ENCODE measurements around the gene NHERF2.

DNA sequence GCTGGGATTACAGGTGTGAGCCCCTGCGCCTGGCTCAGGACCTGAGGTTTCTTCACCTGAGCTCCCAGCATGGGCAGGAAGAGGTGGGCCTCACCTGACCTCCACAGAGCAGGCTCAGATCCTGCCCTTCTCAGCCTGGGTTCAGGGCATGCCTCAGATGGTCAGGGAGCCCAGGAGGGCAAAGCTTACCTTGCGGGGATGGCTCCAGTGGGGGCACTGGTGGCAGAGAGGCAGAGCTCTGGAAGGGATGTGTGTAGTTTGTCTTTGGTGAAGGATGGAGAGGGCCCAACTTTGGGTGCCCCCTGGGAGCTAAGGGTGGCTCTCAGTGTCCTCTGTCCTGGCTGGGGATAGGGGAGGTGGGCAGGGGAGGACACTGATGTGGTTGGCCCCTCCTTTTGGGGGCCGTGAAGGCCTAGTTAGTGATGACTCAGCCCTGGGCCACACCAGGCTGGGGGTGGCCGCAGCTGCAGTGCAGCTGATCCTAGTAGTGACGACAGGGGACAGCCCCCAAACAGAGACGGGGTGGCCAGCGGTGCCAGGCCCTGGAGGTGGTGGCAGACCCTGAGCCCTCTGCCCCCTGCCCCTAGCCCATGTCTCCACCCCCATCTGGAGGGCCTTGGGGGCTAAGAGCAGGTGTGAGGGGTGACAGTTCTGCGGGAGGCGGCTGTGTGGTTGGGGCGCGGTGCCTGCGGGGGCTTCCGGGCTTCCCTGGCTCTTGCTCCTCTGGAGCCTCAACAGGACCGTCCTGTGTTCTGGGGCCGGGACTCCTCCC is 5.8 kb downstream of the NHERF2 start:
- TF ChIP-seq GATA2 (IDR thresholded peaks at IDR 0.05; ENCODE audit: low read depth, low read length) (no peak), GATA3 (IDR thresholded peaks at IDR 0.05; ENCODE audit: low read depth, low read length) (no peak)

Data from SH-SY5Y (cell line).